HG03066 (cell line): ENCODE results near the gene NTN4.
A peak's percentile ranks its signal among the peaks of the same experiment; 100 is the strongest.
"Not testable (repeated sequence)": the region's sequence is repeated elsewhere in the genome, so short reads cannot be mapped to it uniquely, and the experiment has no call there.

Experiments used
- ATAC-seq: cut with Tn5 transposase; IDR thresholded peaks from one replicate; pipeline ENCODE4 v1.9.1; 2021; ENCODE audit warnings: low read depth; ENCODE audit not compliant: unreplicated experiment

NTN4 gene

DNA sequence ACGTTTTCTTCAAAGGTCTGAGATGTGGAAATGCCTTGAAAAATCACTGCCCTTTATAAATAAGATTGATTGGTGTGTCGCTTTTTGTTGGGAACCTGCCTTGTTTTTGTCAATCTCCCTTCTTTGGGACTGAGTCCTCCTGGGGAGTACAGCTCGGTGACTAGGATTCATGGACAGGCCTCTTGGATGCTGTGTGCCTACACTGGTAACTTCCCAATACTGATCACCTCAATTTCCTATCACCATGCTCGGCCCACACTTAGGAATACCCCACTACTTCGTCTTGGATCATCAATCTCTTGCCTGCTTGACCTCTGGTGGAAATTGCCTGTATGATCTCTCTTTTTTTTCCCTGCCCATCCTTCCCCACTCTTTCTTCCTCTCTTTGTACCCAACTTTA lies 34.2 kb downstream of the NTN4 start:
- ATAC-seq: no peak

GRCh38 chr12:95755261-95755865 lies 35.2 kb downstream of the NTN4 start:
- no peak for ATAC-seq

DNA sequence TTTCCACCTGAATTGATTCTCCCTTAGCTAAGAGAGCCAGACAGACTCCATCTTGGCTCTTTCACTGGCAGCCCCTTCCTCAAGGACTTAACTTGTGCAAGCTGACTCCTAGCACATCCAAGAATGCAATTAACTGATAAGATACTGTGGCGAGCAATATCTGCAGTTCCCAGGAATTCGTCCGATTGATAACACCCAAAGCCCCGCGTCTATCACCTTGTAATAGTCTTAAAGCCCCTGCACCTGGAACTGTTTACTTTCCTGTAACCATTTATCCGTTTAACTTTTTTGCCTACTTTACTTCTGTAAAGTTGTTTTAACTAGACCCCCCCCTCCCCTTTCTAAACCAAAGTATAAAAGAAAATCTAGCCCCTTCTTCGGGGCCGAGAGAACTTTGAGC lies 44.5 kb downstream of the NTN4 start:
- ATAC-seq: not testable (repeated sequence)

GRCh38 chr12:95742586-95742985 lies 48.0 kb downstream of the NTN4 start:
- no peak for ATAC-seq

DNA sequence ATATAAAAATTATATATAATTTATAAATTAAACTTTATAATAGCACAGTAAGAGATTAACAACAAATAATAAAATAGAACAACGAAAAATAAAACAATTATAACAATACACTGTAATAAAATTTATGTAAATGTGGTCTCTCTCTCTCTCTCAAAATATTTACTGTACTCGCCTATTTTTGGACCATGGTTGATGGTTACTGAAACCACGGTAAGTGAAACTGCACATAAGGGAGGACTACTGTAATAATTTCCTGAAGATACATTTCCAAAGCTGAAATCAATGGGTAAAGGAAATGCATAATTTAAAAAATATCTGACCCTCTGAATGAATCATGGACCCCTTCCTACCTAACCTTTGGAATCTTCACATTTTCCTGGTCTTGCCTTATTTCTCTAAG lies 48.9 kb downstream of the NTN4 start:
- ATAC-seq: no peak

DNA sequence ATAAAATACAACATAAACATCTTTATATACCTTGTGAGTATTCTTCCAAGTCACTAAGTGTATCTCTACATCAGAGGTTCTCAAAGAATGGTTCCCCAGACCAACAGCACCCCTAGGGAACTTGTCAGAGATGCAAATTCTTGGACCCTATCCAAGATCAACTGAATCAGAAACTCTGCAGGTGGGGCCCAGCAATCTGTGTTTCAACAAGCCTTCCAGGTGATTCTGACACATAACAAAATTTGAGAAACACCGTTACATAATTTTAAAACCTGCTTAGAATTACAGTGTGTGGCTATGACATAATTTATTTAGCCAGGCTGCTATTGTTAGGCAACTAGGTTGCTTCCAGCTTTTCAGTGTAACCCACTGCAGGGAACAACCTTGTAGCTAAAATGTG lies 49.8 kb downstream of the NTN4 start:
- ATAC-seq: no peak

DNA sequence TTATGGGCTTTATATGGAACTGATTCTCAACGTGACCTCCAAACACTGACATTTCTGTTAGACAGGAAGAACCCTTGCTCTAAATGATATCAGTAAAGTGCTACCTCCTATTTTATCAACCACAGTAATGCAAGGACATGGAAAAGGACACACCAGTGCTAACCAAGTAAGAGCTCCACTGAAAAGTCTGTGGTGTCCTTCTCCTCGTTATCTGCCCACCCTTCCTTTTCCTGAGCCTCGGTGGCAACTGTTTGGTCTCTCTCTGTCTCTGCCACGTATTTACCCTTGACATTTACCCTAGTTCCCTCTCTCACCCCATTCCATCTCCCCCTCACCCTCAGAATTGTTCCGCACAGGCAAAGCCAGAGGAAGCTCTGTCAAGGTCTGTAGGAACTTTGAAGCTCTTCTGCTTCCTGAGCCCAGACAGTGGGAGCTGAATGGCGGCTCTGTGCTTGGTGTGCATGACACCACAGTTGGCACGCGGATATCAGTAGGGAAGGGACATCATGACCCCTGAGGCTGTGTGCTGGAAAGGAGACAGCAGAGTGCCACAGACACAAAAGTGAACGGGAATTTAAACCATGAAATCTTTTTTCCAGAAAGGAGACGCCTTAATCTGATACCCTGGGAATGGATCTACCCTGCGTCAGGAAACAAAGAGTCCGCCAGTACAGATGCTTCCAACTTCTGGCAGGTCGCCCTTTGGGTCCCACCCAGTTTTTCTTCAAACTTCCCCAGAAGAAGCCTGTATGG lies 50.8 kb downstream of the NTN4 start:
- ATAC-seq: no peak

GRCh38 chr12:95738024-95738611 lies 52.4 kb downstream of the NTN4 start:
- ATAC-seq: no peak

- no peak for ATAC-seq
Measured at GRCh38 chr12:95736631-95737030, 53.9 kb downstream of the NTN4 start.

DNA sequence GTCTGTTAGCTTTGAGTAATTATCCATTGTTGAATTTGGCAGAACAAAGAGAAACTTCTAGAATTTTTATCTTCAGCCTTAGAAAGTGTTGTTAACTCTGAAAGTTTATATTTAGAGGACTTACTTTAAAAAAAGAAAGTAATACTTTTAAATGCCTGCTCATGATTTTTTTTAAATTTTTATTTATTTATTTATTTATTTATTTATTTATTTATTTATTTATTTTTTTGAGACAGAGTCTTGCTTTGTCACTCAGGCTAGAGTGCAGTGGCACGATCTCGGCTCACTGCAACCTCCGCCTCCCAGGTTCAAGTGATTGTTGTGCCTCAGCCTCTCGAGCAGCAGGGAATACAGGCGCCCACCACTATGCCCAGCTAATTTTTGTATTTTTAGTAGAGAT lies 54.8 kb downstream of the NTN4 start:
- not testable (repeated sequence) for ATAC-seq

- ATAC-seq: no peak
Measured at GRCh38 chr12:95733141-95733825, 57.3 kb downstream of the NTN4 start.

- ATAC-seq: peak; percentile 83
Measured at GRCh38 chr12:95731519-95731958, 59.0 kb downstream of the NTN4 start.

GRCh38 chr12:95730457-95730856 lies 60.1 kb downstream of the NTN4 start:
- no peak for ATAC-seq

GRCh38 chr12:95726903-95727302 lies 63.7 kb downstream of the NTN4 start:
- no peak for ATAC-seq

- no peak for ATAC-seq
Measured at GRCh38 chr12:95724767-95725166, 65.8 kb downstream of the NTN4 start.

GRCh38 chr12:95723693-95724384 lies 66.7 kb downstream of the NTN4 start:
- no peak for ATAC-seq

DNA sequence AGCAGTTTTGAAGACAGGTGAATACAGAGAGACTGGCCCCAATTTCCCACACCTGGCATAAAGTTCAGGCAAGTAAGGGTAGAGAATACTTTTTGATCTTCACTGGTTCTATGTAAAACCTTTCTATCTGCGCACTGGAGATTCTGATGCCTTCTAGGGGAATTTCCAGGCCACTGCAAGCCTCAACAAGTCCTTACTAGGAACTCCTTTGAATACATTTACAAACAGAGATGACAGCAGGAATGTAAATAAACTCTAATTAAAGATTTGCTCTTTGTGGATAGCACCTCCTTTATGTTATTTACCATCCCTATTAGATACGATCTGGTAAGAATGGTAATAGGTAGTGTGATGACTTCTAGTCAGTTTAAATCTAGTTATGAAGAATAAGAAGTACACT lies 69.2 kb downstream of the NTN4 start:
- no peak for ATAC-seq

GRCh38 chr12:95720146-95720545 lies 70.4 kb downstream of the NTN4 start:
- no peak for ATAC-seq

DNA sequence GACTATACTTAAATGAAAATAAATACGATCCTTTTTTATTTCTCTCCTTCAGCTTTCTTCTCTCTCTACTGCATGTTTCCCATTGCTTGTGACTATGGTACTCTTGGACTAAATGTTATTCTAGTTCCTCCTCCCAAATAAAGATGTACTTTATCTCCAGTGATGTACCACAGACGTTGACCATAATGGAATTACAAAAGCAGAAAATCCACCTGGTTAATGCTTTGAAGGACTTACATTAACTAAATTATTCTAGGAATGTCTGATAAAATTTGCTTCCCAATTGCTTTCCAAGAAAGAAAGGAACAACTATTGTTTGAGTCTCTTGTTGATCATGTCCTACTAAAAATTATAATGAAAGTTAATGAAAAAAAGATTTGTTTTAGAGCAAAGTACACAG lies 71.8 kb downstream of the NTN4 start:
- ATAC-seq: no peak

GRCh38 chr12:95718006-95718431 lies 72.5 kb downstream of the NTN4 start:
- no peak for ATAC-seq
